Activated CD4-positive, alpha-beta T cell treated with anti-CD3 and anti-CD28 coated beads, Interleukin-2, amount 10 ng/mL, durations not matched to agents 7 days and 5 days (primary cell): ENCODE results near the gene DCAF15. TPM values are rescaled to one million over a fixed set of nuclear protein-coding genes. Genes with fewer than 3 reads are reported as not detected.

Experiments used
- CTCF ChIA-PET: fragments of 350-600 bp; sonication (Branson Sonifier 250); formaldehyde crosslinking; loops from one replicate; lab custom pipeline; 2021; ENCODE audit warnings: antibody characterized with exemption; lab: Charles Lee
- POLR2A ChIA-PET: fragments of 350-600 bp; sonication (Branson Sonifier 250); formaldehyde crosslinking; loops from one replicate; lab custom pipeline; 2021; ENCODE audit warnings: antibody characterized with exemption; lab: Charles Lee
- DNase-seq: peaks from one replicate; pipeline ENCODE4 v3.0.0-alpha.2; 2020
- H3K27ac Mint-ChIP-seq: one replicate; pipeline ENCODE4 v1.8.0; 2021; ENCODE audit warnings: mild to moderate bottlenecking, moderate library complexity, mixed read lengths
- H3K27me3 Mint-ChIP-seq: one replicate; pipeline ENCODE4 v1.8.0; 2021; ENCODE audit warnings: mixed read lengths
- H3K36me3 Mint-ChIP-seq: one replicate; pipeline ENCODE4 v1.8.0; 2021; ENCODE audit warnings: low read depth, mixed read lengths
- H3K4me1 Mint-ChIP-seq: one replicate; pipeline ENCODE4 v1.8.0; 2021; ENCODE audit warnings: mixed read lengths
- H3K4me3 Mint-ChIP-seq: one replicate; pipeline ENCODE4 v1.8.0; 2021; ENCODE audit warnings: mild to moderate bottlenecking, moderate library complexity, mixed read lengths
- H3K9me3 Mint-ChIP-seq: one replicate; pipeline ENCODE4 v1.8.0; 2021; ENCODE audit warnings: mixed read lengths
- total RNA-seq, 2 experiments: library from RNA; stranded (reverse); gene quantifications; one replicate each; pipeline ENCODE4 v1.2.3, GENCODE V29; 2021

DCAF15 gene, protein sequence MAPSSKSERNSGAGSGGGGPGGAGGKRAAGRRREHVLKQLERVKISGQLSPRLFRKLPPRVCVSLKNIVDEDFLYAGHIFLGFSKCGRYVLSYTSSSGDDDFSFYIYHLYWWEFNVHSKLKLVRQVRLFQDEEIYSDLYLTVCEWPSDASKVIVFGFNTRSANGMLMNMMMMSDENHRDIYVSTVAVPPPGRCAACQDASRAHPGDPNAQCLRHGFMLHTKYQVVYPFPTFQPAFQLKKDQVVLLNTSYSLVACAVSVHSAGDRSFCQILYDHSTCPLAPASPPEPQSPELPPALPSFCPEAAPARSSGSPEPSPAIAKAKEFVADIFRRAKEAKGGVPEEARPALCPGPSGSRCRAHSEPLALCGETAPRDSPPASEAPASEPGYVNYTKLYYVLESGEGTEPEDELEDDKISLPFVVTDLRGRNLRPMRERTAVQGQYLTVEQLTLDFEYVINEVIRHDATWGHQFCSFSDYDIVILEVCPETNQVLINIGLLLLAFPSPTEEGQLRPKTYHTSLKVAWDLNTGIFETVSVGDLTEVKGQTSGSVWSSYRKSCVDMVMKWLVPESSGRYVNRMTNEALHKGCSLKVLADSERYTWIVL
- 10 to 100 TPM; 80.3 to 85.4 TPM for total RNA-seq

DNA sequence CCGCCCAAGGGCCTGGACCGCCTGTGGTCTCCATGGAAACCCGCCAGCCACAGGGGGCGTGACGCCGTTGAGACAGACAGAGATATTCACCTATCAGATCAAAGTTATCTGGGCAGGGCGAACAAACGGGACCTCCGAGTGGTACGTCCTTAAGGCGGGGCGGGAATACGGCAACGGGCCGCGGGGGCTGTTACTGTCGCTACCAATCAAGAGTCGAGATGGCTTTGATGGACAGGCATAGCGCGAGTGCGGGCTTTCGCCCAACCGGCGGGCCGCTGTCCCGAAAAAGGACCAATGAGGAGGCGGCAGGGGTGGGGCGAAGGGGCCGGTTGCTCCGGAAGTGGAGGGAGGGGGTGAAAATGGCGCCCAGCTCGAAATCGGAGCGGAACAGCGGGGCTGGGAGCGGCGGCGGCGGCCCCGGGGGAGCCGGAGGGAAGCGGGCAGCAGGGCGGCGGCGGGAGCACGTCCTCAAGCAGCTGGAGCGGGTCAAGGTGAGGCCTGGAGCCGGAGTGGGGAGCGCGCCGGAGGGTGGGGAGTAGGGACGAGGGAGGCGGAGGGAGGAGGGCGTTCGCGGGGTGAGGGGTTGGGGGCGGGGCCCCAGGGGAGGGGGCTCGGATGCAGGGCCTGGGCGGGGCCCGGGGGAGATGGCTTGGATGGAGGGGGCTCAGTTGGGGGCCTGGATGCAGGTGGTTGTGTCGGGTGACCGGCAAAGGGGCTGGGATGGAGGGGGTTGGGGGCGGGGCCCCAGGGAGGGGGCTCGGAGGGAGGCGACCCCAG, at the start of gene DCAF15:
Gene DCAF15, plus strand, starts transcription at position 356 of the 777 bp plus-strand sequence. Its CDS starts 4 bp downstream, at position 360.
- CTCF ChIA-PET, result interaction anchor here (0.6 to 2.3 kb wide), 6 partner anchors 10 to 122 kb away, joined by 3 to 7 read pairs (median 4); partner anchors contain the start of gene IL27RA
- peak; percentile 100 for DNase-seq
- H3K9me3 Mint-ChIP-seq, result no peaks in the 10 kb centered on the region
- POLR2A ChIA-PET, result no interaction called here
- peaks cover 20% of the 10 kb centered on the region for H3K4me1 Mint-ChIP-seq
- H3K27me3 Mint-ChIP-seq, result no peaks in the 10 kb centered on the region
- H3K27ac Mint-ChIP-seq, result peak within 1 kb of the TSS; percentile 96
- peaks cover 16% of the 10 kb centered on the region for H3K36me3 Mint-ChIP-seq
- H3K4me3 Mint-ChIP-seq, result peak within 1 kb of the TSS; percentile 98

DNA sequence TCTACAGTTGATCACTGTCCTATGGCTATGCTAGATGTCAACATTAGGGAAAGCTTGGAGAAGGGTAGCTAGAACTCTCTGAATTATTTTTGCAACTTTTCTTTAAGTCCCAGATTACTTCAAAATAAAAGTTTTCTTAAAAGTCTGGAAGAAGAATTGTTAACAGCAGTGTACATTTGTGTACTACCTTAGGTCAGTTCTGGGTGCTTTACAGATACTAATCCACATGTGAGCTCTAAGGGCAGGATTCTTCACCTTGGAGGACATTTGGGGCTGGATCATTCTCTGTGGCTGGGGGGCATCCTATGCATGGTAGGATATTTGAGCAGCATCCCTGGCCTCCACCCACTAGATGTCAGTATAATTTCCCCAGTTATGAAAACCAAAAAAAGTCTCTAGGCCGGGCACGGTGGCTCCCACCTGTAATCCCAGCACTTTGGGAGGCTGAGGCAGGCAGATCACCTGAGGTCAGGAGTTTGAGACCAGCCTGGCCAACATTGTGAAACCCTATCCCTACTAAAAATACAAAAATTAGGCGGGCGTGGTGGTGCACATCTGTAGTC, 49.2 kb upstream of the DCAF15 start:
- Mint-ChIP-seq H3K27ac (peak overlapping the region; percentile 6), H3K36me3 (no peaks in the 10 kb centered on the region), H3K4me3 (no peak overlapping the region), H3K9me3 (no peaks in the 10 kb centered on the region), H3K27me3 (no peaks in the 10 kb centered on the region), H3K4me1 (peaks cover 39% of the 10 kb centered on the region)
- POLR2A ChIA-PET, result no interaction called here
- DNase-seq, result no peak
- CTCF ChIA-PET, result interaction anchor here (0.6 to 1.0 kb wide), 8 partner anchors 16 to 254 kb away, joined by 3 to 6 read pairs (median 4); partner anchors contain the start of gene NANOS3

DNA sequence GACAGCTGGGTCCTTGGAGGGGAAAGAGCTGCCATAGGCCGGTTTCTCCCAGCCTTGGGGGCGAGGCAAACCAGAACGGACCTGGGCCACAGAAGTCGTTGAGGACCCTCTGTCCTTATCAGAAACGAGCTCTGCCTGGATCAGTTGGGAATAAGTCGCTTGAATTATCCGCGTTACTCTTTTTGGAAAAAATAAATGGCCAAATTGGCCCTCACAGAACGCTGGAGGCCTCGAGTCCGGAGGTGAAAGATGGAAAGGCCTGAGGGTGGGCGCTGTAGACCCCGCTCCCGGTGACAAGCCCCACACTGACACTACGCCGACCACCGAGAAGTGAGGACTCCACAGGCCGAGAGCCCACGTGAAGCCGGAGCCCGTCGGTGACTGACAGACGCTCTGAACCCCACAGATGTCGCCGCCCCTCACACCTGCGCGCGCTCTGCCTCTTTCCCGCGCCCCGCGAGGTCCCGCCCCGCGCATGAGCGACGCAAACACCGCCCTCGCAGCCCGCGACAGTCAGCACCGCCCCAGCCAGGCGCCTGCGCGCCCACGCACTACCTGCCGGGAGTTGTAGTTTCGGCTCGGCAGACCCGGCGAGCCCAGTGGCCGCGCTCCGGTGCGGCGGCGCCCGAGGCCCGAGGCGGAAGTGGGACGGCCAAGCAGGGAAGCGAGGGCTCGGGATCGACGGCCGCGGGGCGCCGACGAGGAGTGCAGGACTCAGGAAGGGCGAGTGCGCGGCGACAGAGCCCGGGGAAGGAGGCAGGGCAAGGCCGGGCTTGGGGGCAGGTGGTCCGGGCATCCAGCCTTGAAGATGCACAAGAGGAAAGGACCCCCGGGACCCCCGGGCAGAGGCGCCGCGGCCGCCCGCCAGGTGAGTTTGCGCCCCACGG, 46.4 kb upstream of the DCAF15 start, which contains the start of the genes BRME1 and CC2D1A:
Gene BRME1, minus strand, starts transcription at position 484 of the 887 bp plus-strand sequence. CDS start 1,225 bp downstream, outside the sequence.
Gene CC2D1A, plus strand, starts transcription at position 568 of the 887 bp plus-strand sequence. Its CDS starts 241 bp downstream, at position 809.
- DNase-seq, result peak; percentile 95
- Mint-ChIP-seq H3K36me3 (peaks cover 7% of the 10 kb centered on the region), H3K27ac (peak within 1 kb of the TSS; percentile 89), H3K4me3 (peak within 1 kb of the TSS; percentile 84), H3K27me3 (no peaks in the 10 kb centered on the region), H3K9me3 (no peaks in the 10 kb centered on the region), H3K4me1 (peaks cover 34% of the 10 kb centered on the region)
- POLR2A ChIA-PET, result interaction anchor here (0.5 kb wide), 1 partner anchor 44 kb away, joined by 4 read pairs; no protein-coding TSS in a partner anchor
- CTCF ChIA-PET, result interaction anchor here (0.7 to 1.5 kb wide), 4 partner anchors 9 to 230 kb away, joined by 3 to 4 read pairs (median 3); partner anchors contain the start of genes ASF1B and DCAF15

DNA sequence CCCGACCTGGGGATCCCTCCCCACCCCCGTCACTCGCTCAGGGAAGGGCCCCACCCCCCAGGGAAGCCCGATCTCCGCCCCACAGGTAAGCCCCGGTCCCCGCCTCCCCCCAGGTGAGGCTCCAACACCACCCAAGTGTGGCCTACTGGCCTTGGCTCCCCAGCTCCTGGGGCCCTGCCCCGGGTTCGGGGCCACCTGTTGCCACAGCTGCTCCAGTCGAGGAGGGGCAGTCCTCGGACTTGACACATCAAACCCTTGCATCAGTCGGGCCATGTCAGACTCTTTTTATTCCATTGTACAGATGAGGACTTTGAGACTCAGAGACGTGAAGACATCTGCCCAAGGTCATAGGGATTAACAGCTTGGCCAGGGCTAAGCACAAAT, 45.8 kb upstream of the DCAF15 start:
- peaks cover 34% of the 10 kb centered on the region for H3K4me1 Mint-ChIP-seq
- no peaks in the 10 kb centered on the region for H3K27me3 Mint-ChIP-seq

DNA sequence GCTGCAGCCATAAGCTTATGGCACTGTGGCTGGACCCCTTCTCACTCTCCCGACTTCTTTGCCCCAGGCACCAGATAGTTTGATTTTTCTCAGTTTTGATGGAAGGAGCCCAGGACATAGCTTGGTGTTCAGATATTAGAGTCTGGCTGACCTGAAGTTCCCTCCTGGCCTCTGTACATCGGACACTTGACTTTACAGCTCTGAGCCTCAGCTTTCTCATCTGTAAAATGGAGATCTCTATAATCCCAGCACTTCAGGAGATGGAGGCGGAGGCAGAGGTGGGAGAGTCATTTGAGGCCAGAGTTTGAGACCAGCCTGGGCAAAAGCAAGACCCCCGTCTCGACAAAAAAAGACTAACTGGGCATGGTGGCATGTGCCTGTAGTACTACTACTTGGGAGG, 45.4 kb upstream of the DCAF15 start:
- DNase-seq, result no peak
- POLR2A ChIA-PET, result no interaction called here
- Mint-ChIP-seq H3K4me1 (peaks cover 34% of the 10 kb centered on the region), H3K4me3 (peak overlapping the region; percentile 84), H3K27ac (peak overlapping the region; percentile 85), H3K27me3 (no peaks in the 10 kb centered on the region), H3K9me3 (no peaks in the 10 kb centered on the region), H3K36me3 (peaks cover 12% of the 10 kb centered on the region)
- CTCF ChIA-PET, result interaction anchor here (0.6 to 1.2 kb wide), 2 partner anchors 45 to 440 kb away, joined by 3 read pairs; partner anchors contain the start of gene DCAF15

More for the DNA sequence above, 45.8 kb upstream of the DCAF15 start:
- peak overlapping the region; percentile 85 for H3K27ac Mint-ChIP-seq
- H3K9me3 Mint-ChIP-seq, result no peaks in the 10 kb centered on the region
- peaks cover 11% of the 10 kb centered on the region for H3K36me3 Mint-ChIP-seq
- POLR2A ChIA-PET, result no interaction called here
- CTCF ChIA-PET, result interaction anchor here (0.6 to 1.2 kb wide), 2 partner anchors 45 to 441 kb away, joined by 3 read pairs; partner anchors contain the start of gene DCAF15
- peak; percentile 38 for DNase-seq
- H3K4me3 Mint-ChIP-seq, result peak overlapping the region; percentile 84

DNA sequence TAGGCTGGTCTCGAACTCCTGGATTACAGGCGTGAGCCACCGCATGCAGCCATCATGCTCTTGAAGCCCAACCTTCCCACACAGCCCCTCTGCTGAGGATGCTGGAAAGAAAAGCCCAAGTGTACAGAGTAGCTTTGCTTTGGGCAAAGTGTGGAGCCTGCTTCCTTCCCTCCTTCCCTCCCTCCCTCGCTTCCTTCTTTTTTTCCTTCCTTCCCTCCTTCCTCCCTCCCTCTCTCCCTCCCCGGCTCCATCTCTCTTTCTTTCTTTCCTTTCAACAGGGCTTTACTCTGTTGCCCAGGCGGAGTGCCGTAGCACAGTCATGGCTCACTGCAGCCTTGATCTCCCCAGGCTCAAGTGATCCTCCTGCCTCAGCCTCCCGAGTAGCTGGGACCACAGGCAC, 43.6 kb upstream of the DCAF15 start:
- CTCF ChIA-PET, result interaction anchor here (0.7 kb wide), 1 partner anchor 530 kb away, joined by 3 read pairs; no protein-coding TSS in a partner anchor
- H3K27me3 Mint-ChIP-seq, result no peaks in the 10 kb centered on the region
- H3K27ac Mint-ChIP-seq, result no peak overlapping the region
- POLR2A ChIA-PET, result no interaction called here
- no peaks in the 10 kb centered on the region for H3K9me3 Mint-ChIP-seq
- peaks cover 19% of the 10 kb centered on the region for H3K36me3 Mint-ChIP-seq
- H3K4me3 Mint-ChIP-seq, result no peak overlapping the region
- DNase-seq, result no peak
- H3K4me1 Mint-ChIP-seq, result peaks cover 28% of the 10 kb centered on the region

DNA sequence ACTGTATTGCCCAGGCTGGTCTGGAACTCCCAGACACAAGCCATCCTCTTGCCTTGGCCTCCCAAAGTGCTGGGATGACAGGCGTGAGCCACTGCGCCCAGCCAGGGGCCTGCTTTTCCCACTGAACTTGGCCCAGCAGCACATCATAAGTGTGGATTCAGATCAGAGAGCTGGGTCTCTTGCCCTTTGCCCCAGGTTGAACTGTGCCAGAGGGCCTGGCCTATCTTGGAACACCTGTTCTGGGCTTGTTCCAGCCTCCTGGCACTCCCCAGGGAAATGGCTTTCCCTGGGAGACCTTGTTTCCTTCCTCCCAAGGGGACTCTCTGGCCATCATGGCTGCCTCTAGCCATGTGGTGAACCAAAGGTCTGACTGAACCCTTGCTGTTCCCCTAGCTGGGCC, 42.9 kb upstream of the DCAF15 start:
- Mint-ChIP-seq H3K27me3 (no peaks in the 10 kb centered on the region), H3K4me3 (no peak overlapping the region), H3K4me1 (peaks cover 21% of the 10 kb centered on the region), H3K36me3 (peaks cover 19% of the 10 kb centered on the region), H3K9me3 (no peaks in the 10 kb centered on the region), H3K27ac (no peak overlapping the region)
- ChIA-PET CTCF (interaction anchor here (0.7 to 0.9 kb wide), 4 partner anchors 50 to 529 kb away, joined by 3 to 5 read pairs (median 3); no protein-coding TSS in a partner anchor), POLR2A (no interaction called here)
- no peak for DNase-seq

DNA sequence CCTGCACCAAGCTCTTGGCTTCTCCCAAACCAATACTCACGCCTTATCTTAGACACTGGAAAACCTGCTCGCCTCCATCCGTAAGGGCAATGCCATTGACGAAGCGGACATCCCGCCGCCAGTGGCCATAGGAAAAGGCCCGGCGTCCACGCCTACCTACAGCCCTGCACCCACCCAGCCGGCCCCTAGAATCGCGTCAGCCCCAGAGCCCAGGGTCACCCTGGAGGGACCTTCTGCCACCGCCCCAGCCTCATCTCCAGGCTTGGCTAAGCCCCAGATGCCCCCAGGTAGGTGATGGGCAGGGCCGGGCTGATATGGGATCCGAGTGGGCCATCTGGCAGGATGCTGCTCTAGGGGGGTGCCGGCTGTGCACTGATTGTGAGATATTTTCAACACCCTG, 39.0 kb upstream of the DCAF15 start:
- H3K9me3 Mint-ChIP-seq, result no peaks in the 10 kb centered on the region
- no peaks in the 10 kb centered on the region for H3K4me1 Mint-ChIP-seq
- H3K27me3 Mint-ChIP-seq, result no peaks in the 10 kb centered on the region
- CTCF ChIA-PET, result no interaction called here
- no peak overlapping the region for H3K4me3 Mint-ChIP-seq
- no peak for DNase-seq
- POLR2A ChIA-PET, result no interaction called here
- H3K27ac Mint-ChIP-seq, result no peak overlapping the region
- peaks cover 28% of the 10 kb centered on the region for H3K36me3 Mint-ChIP-seq

DNA sequence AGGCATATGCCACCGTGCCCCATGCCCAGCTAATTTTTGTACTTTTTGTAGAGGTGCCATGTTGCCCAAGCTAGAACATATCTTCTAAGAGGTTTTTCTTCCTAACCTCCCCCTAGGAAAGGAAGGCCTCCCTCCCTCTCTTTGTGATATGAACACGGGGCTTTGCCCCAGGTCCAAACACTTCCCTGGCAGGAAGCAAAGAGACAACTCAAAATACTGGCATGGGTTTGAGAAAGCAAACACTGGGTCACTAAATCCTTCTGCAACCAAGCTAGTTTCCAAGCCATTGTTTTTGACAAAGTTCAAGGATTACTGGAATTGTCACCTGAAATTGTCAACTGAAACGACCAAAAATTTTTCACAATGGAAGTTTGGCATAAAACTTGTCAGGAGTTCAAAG, 37.5 kb upstream of the DCAF15 start:
- no peak for DNase-seq
- ChIA-PET CTCF (interaction anchor here (0.6 to 0.7 kb wide), 2 partner anchors 9 to 467 kb away, joined by 3 read pairs; partner anchors contain the start of gene ADGRE5), POLR2A (no interaction called here)
- Mint-ChIP-seq H3K27me3 (no peaks in the 10 kb centered on the region), H3K27ac (no peak overlapping the region), H3K9me3 (no peaks in the 10 kb centered on the region), H3K4me1 (no peaks in the 10 kb centered on the region), H3K4me3 (no peak overlapping the region), H3K36me3 (peaks cover 30% of the 10 kb centered on the region)

DNA sequence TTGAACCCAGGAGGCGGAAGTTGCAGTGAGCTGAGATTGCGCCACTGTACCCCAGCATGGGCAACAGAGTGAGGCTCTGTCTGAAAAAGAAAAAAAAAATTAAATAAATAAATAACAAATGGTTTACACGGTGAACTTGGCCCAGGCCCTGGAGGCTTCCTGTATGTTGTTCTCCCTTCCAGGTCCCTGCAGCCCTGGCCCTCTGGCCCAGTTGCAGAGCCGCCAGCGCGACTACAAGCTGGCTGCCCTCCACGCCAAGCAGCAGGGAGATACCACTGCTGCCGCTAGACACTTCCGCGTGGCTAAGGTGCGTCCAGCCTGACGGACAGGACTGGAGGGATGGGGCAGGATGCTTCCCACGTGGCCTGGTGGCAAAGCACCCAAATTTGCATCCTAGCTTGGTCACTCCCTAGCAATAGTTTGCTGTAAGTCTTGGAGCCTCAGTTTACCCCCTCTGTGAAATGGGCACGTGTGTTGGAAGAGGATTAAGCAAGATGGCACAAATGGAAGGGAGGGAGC, 34.4 kb upstream of the DCAF15 start:
- DNase-seq, result no peak
- Mint-ChIP-seq H3K4me3 (no peak overlapping the region), H3K27me3 (no peaks in the 10 kb centered on the region), H3K4me1 (peaks cover 3% of the 10 kb centered on the region), H3K27ac (no peak overlapping the region), H3K36me3 (peaks cover 44% of the 10 kb centered on the region), H3K9me3 (peaks cover 6% of the 10 kb centered on the region)
- POLR2A ChIA-PET, result interaction anchor here (0.8 kb wide), 1 partner anchor 61 kb away, joined by 8 read pairs; no protein-coding TSS in a partner anchor
- CTCF ChIA-PET, result interaction anchor here (0.5 kb wide), 1 partner anchor 275 kb away, joined by 4 read pairs; no protein-coding TSS in a partner anchor
